K562 (cell line): ENCODE data around the gene NFIL3. TPM values are rescaled to one million over a fixed set of nuclear protein-coding genes. Genes with fewer than 3 reads are reported as not detected.

Experiments used
- ATAC-seq: fragments of 200-7000 bp; cut with Tn5 transposase; 3 replicates; pipeline ENCODE4 v1.9.1; 2020; ENCODE audit warnings: moderate library complexity
- BruUV-seq: library from RNA; stranded (reverse); fragments of 400-500 nt; replicated peaks from 2 replicates; lab custom pipeline; 2021; lab: Mats Ljungman, UMichigan
- CTCF ChIA-PET: fragments of 300-600 bp; formaldehyde crosslinking; extraction: SDS; loops from one replicate; lab custom pipeline; 2021; ENCODE audit warnings: low intra/inter-chr PET ratio; lab: Yijun Ruan, JAX
- POLR2A ChIA-PET: fragments of 300-600, 350-650 bp; sonication (Branson Sonifier 250); formaldehyde crosslinking; extraction: SDS; loops from one replicate; lab custom pipeline; 2021; ENCODE audit warnings: antibody characterized with exemption, inconsistent platforms; lab: Yijun Ruan, JAX
- DNase-seq, 4 experiments: peaks; one replicate each; pipeline versions ENCODE4 v3.0.0 to v3.0.0-alpha.2; 2011 to 2018; ENCODE audit warnings: low spot score in 3 of 4, mixed read lengths in 3 of 4; ENCODE audit errors: extremely low read depth in 1 of 4
- FAIRE-seq: peaks from 2 replicates; lab custom pipeline; 2011; peaks lifted over from hg19 to GRCh38; lab: Jason Lieb, UNC
- H2AFZ ChIP-seq: 2 replicates; pipeline ENCODE4 v1.6.0; 2011; ENCODE audit warnings: low read depth, low read length, control low read depth, inconsistent platforms
- H3K27ac ChIP-seq: fragments of 200-600 bp; 3 replicates; pipeline ENCODE4 v1.8.0; 2011; ENCODE audit warnings: low read depth, mild to moderate bottlenecking, control low read depth, inconsistent platforms, low read length, moderate library complexity, mixed read lengths; ENCODE audit errors: extremely low read depth
- H3K27me3 ChIP-seq, 2 experiments: fragments of 300-600 bp in 1 of 2; 2 replicates in 1 of 2; 3 replicates in 1 of 2; pipeline versions ENCODE4 v1.6.0 to v1.8.0; 2011; ENCODE audit warnings: inconsistent platforms in 2 of 2, low read length in 2 of 2, mild to moderate bottlenecking in 1 of 2, mixed read lengths in 1 of 2, moderate library complexity in 1 of 2; ENCODE audit not compliant: control insufficient read depth in 2 of 2, insufficient read depth in 2 of 2
- H3K36me3 ChIP-seq: fragments of 300-600 bp; 3 replicates; pipeline ENCODE4 v1.8.0; 2011; ENCODE audit warnings: mild to moderate bottlenecking, low read length, inconsistent platforms; ENCODE audit not compliant: control insufficient read depth, insufficient read depth
- H3K4me1 ChIP-seq, 2 experiments: fragments of 200-600 bp in 1 of 2; replicated peaks in 1 of 2; 2 replicates in 1 of 2; 3 replicates in 1 of 2; pipeline versions ENCODE4 v1.5.1 to v1.8.0; 2011; ENCODE audit warnings: inconsistent platforms in 2 of 2, low read length in 2 of 2, mild to moderate bottlenecking in 1 of 2, mixed read lengths in 1 of 2, moderate library complexity in 1 of 2; ENCODE audit not compliant: control insufficient read depth in 2 of 2, insufficient read depth in 2 of 2
- H3K4me2 ChIP-seq: 2 replicates; pipeline ENCODE4 v1.6.1; 2011; ENCODE audit warnings: low read length, control low read depth, inconsistent platforms, mixed read lengths; ENCODE audit not compliant: insufficient read depth
- H3K4me3 ChIP-seq: fragments of 200-600 bp; sonication (generic), shearing (Covaris generic); 2 replicates; pipeline ENCODE4 v1.5.1; 2016; ENCODE audit warnings: control low read depth, inconsistent platforms
- H3K79me2 ChIP-seq: fragments of 200-600 bp; 3 replicates; pipeline ENCODE4 v1.8.0; 2011; ENCODE audit warnings: low read length, inconsistent platforms; ENCODE audit not compliant: control insufficient read depth, insufficient read depth
- H3K9ac ChIP-seq, 2 experiments: 2 replicates each; pipeline versions ENCODE4 v1.6.0 to v1.6.1; 2011; ENCODE audit warnings: low read depth in 2 of 2, low read length in 2 of 2, control low read depth in 1 of 2, inconsistent platforms in 1 of 2, mild to moderate bottlenecking in 1 of 2, mixed read lengths in 1 of 2; ENCODE audit not compliant: insufficient read depth in 1 of 2
- H3K9me1 ChIP-seq: one replicate; pipeline ENCODE4 v1.6.0; 2011; ENCODE audit warnings: inconsistent platforms, mild to moderate bottlenecking, low read length, moderate library complexity; ENCODE audit not compliant: control insufficient read depth, insufficient read depth
- H3K9me3 ChIP-seq: replicated peaks from 2 replicates; pipeline ENCODE4 v1.5.1; 2011; ENCODE audit warnings: low read depth, low read length, inconsistent platforms; ENCODE audit not compliant: control insufficient read depth, insufficient read depth
- H4K20me1 ChIP-seq: replicated peaks from 2 replicates; pipeline ENCODE4 v1.6.1; 2011; ENCODE audit warnings: low read length, inconsistent platforms, mixed read lengths; ENCODE audit not compliant: control insufficient read depth, insufficient read depth
- C11orf30 ChIP-seq: fragments of 450-650 bp; IDR thresholded peaks from 2 replicates; pipeline ENCODE4 v1.6.1; 2016; ENCODE audit warnings: low read depth, mild to moderate bottlenecking
- CHD1 ChIP-seq: fragments of 200-600 bp; sonication (generic); IDR thresholded peaks from one replicate; pipeline ENCODE4 v1.6.1; 2012; ENCODE audit warnings: mild to moderate bottlenecking, moderate library complexity, low read length, inconsistent platforms
- CXXC5 ChIP-seq: fragments of 250-450 bp; sonication (Bioruptor Pico); IDR thresholded peaks from 2 replicates; pipeline ENCODE4 v1.8.0; 2022; ENCODE audit warnings: inconsistent platforms, mild to moderate bottlenecking, moderate library complexity
- FOXA1 ChIP-seq: fragments of 450-650 bp; IDR thresholded peaks from 2 replicates; pipeline ENCODE4 v1.6.1; 2016; ENCODE audit warnings: mild to moderate bottlenecking, borderline replicate concordance
- KLF1 ChIP-seq: fragments of 450-650 bp; IDR thresholded peaks from 2 replicates; pipeline ENCODE4 v1.6.1; 2016; ENCODE audit warnings: missing genetic modification characterization, missing compliant biosample characterization
- RBM15 ChIP-seq: fragments of 200-400 bp; formaldehyde crosslinking; IDR thresholded peaks from 2 replicates; pipeline ENCODE4 v1.6.1; 2018; ENCODE audit warnings: mild to moderate bottlenecking, low read length, moderate library complexity; ENCODE audit not compliant: insufficient read depth
- SREBF1 ChIP-seq: fragments of 150-350 bp; IDR thresholded peaks from 2 replicates; pipeline ENCODE4 v1.6.1; 2014; ENCODE audit warnings: antibody characterized with exemption, low read depth, low read length, borderline replicate concordance
- STAG1 ChIP-seq: sonication (generic); formaldehyde crosslinking; IDR thresholded peaks from 2 replicates; pipeline ENCODE4 v1.5.0; 2020; ENCODE audit warnings: missing genetic modification reagents, borderline replicate concordance
- TBP ChIP-seq: optimal IDR thresholded peaks from 2 replicates; pipeline ENCODE3; 2011; ENCODE audit warnings: low read depth, low read length, improper control_type of control experiment
- ZBTB1 ChIP-seq: sonication (generic); formaldehyde crosslinking; IDR thresholded peaks from 2 replicates; pipeline ENCODE4 v1.8.1; 2023; ENCODE audit warnings: missing genetic modification reagents, low read depth, mild to moderate bottlenecking, borderline replicate concordance
- ZKSCAN3 ChIP-seq: fragments of 250-450 bp; sonication (Bioruptor Pico); IDR thresholded peaks from 2 replicates; pipeline ENCODE4 v1.4.0; 2020
- ZNF197 ChIP-seq: fragments of 200-800 bp; sonication (Bioruptor generic); IDR thresholded peaks from 2 replicates; pipeline ENCODE4 v1.6.1; 2016; ENCODE audit warnings: low read depth, missing genetic modification characterization, missing compliant biosample characterization
- ZNF41 ChIP-seq: fragments of 250-450 bp; sonication (Bioruptor Pico); conservative IDR thresholded peaks from 2 replicates; pipeline ENCODE4 v1.4.0; 2020; ENCODE audit warnings: mild to moderate bottlenecking
- ZNF717 ChIP-seq: fragments of 250-450 bp; sonication (Bioruptor Pico); IDR thresholded peaks from 2 replicates; pipeline ENCODE4 v1.5.0; 2021
- WGBS: fragments of 100-300 bp; shearing (Covaris generic); methylation state at CpG from one replicate; pipeline ENCODE4 v1.1.6; 2016; ENCODE audit warnings: low coverage, mixed read lengths; ENCODE audit not compliant: insufficient coverage; ENCODE audit errors: missing lambda C conversion rate; 5-methylcytosine and 5-hydroxymethylcytosine counted together
- in situ Hi-C: fragments of 300-500 bp; cut with MboI; formaldehyde crosslinking; loops from 4 replicates; pipeline ENCODE4 v1.15.0; 2018; ENCODE audit warnings: inconsistent platforms, mixed read lengths
- intact Hi-C: fragments of 100-400 bp; cut with micrococcal nuclease; formaldehyde crosslinking; loops from 2 replicates; pipeline ENCODE4 v1.14.2; 2022
- polyA plus RNA-seq, 8 experiments: library from polyadenylated mRNA; depleted of rRNA in 4 of 8; stranded (reverse) in 5 of 8; unstranded in 3 of 8; fragments of >200 nt; fragmentation: Nextera tagmentation in 2 of 8; fragmentation: Illumina TruSeq in 1 of 8; extraction: Ambion mirVana in 2 of 8; extraction: Trizol in 1 of 8; gene quantifications; 2 replicates each; pipeline versions ENCODE4 v1.2.1 to v1.2.3, GENCODE V29; 2011 to 2014; ENCODE audit warnings: inconsistent platforms in 1 of 8, missing spikeins in 1 of 8
- total RNA-seq, 7 experiments: library from RNA; depleted of rRNA in 6 of 7; stranded (reverse); fragments of >200 nt in 6 of 7; fragmentation: Illumina TruSeq in 2 of 7; extraction: Trizol in 2 of 7; gene quantifications; 2 replicates each; pipeline versions ENCODE4 v1.2.1 to v1.2.3, GENCODE V29; 2011 to 2021; ENCODE audit warnings: low replicate concordance in 1 of 7
- TF ChIP-seq, protein P1 (sequence below): conservative IDR thresholded peaks from 2 replicates; pipeline ENCODE4 v1.6.1; 2011; ENCODE audit warnings: low read depth, mild to moderate bottlenecking, low read length; ENCODE audit not compliant: control insufficient read depth
- TF ChIP-seq, protein P2 (sequence below): sonication (generic); formaldehyde crosslinking; IDR thresholded peaks from 2 replicates; pipeline ENCODE4 v1.8.0; 2022; ENCODE audit warnings: missing genetic modification reagents, mild to moderate bottlenecking, borderline replicate concordance
- TF ChIP-seq, protein P3 (sequence below), 2 experiments: fragments of 450-650 bp; conservative IDR thresholded peaks; 2 replicates each; pipeline ENCODE4 v1.6.1; 2017; ENCODE audit warnings: mild to moderate bottlenecking in 2 of 2, moderate library complexity in 2 of 2

NFIL3 gene
- total and polyA plus RNA-seq, 9 of the 15 experiments (the other 6 are each of a cell fraction or from before 2014, with no cell fraction given): 3.2 to 16.1 (median 9.3) TPM

DNA sequence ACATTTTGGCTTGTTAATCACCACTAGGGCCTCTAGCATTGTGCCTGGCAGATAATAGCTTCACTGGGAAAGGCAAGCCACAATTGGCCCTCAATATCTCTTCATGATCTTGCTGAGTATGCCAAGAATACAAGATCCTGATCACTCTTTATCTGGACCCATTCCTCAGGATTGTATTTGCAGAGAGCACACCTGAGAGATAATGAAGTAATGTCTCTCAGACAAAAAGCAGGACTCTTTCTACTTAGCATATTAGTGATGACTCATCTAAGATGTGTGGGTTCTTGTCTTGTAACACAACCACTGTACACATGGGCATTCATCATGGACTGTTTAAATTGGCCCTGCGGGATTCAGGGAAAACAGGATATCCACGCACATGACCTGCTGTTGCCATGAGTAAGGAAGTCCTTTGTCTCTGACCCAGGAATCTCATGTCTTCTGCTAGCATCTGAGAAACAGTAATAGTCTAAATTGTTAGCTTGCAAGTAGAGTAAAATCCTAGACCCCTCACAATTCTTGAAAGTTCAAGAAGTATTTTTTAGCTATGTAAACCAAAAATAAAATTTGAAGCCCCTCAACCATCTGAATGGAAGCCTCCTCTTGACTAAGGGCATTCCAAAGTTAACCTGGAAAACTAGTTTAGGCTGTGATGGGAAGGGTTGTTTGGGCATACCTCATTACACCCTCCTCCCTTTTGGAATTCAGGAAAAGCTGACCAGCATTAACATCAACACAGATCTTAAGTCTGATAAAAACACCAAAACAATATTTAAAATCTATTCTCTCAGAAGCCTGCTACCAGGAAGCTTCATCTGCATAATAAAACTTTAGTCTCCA lies 28.0 kb upstream of the NFIL3 start:
- in situ Hi-C loops (no loop called here), intact Hi-C loops (no loop called here)
- H2AFZ ChIP-seq: no peak overlapping the region
- ChIA-PET POLR2A (interaction anchor here (1.5 kb wide), 1 partner anchor 27 kb away, joined by 5 read pairs; no protein-coding TSS in a partner anchor), CTCF (no interaction called here)
- no peaks in the 10 kb centered on the region for H4K20me1 ChIP-seq
- TF ChIP-seq ZNF197 (CRISPR knock-in tag): no peak
- no peak for TF ChIP-seq CHD1
- TF ChIP-seq C11orf30: no peak
- no peak for TF ChIP-seq RBM15
- TF ChIP-seq ZBTB1 (CRISPR knock-in tag): no peak
- TF ChIP-seq TBP: no peak
- TF ChIP-seq KLF1 (tag): no peak
- no peak for TF ChIP-seq CXXC5 (CRISPR knock-in tag)
- TF ChIP-seq, protein P1, sequence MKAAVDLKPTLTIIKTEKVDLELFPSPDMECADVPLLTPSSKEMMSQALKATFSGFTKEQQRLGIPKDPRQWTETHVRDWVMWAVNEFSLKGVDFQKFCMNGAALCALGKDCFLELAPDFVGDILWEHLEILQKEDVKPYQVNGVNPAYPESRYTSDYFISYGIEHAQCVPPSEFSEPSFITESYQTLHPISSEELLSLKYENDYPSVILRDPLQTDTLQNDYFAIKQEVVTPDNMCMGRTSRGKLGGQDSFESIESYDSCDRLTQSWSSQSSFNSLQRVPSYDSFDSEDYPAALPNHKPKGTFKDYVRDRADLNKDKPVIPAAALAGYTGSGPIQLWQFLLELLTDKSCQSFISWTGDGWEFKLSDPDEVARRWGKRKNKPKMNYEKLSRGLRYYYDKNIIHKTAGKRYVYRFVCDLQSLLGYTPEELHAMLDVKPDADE: no peak
- TF ChIP-seq FOXA1: no peak
- TF ChIP-seq ZKSCAN3 (CRISPR knock-in tag): no peak
- TF ChIP-seq, protein P2, sequence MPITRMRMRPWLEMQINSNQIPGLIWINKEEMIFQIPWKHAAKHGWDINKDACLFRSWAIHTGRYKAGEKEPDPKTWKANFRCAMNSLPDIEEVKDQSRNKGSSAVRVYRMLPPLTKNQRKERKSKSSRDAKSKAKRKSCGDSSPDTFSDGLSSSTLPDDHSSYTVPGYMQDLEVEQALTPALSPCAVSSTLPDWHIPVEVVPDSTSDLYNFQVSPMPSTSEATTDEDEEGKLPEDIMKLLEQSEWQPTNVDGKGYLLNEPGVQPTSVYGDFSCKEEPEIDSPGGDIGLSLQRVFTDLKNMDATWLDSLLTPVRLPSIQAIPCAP (CRISPR knock-in tag): no peak
- TF ChIP-seq ZNF717 (CRISPR knock-in tag): no peak
- TF ChIP-seq SREBF1: no peak
- TF ChIP-seq, protein P3, sequence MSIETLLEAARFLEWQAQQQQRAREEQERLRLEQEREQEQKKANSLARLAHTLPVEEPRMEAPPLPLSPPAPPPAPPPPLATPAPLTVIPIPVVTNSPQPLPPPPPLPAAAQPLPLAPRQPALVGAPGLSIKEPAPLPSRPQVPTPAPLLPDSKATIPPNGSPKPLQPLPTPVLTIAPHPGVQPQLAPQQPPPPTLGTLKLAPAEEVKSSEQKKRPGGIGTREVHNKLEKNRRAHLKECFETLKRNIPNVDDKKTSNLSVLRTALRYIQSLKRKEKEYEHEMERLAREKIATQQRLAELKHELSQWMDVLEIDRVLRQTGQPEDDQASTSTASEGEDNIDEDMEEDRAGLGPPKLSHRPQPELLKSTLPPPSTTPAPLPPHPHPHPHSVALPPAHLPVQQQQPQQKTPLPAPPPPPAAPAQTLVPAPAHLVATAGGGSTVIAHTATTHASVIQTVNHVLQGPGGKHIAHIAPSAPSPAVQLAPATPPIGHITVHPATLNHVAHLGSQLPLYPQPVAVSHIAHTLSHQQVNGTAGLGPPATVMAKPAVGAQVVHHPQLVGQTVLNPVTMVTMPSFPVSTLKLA (conservative IDR thresholded peaks at IDR 0.05): no peak
- no peak for TF ChIP-seq ZNF41 (CRISPR knock-in tag)
- no peak for TF ChIP-seq STAG1 (CRISPR knock-in tag)
- 3% methylated on average over 2 of the region's 2 CpGs for WGBS
- H3K27ac ChIP-seq: no peak overlapping the region
- H3K4me1 ChIP-seq: no peaks in the 10 kb centered on the region
- FAIRE-seq (no peak), DNase-seq (no peak), ATAC-seq (no peak)
- no peaks in the 10 kb centered on the region for H3K79me2 ChIP-seq
- H3K9me1 ChIP-seq: no peaks in the 10 kb centered on the region
- H3K4me2 ChIP-seq: no peak overlapping the region
- no peaks in the 10 kb centered on the region for H3K27me3 ChIP-seq
- H3K4me3 ChIP-seq: no peak overlapping the region
- no peaks in the 10 kb centered on the region for H3K9me3 ChIP-seq
- no peak overlapping the region for H3K9ac ChIP-seq
- BruUV-seq: no TSS peak
- H3K36me3 ChIP-seq: no peaks in the 10 kb centered on the region
